GM21619 (cell line): Measurements from ENCODE around the gene BBLN.

ENCODE experiments used
- ATAC-seq: cut with Tn5 transposase; IDR thresholded peaks from one replicate; pipeline ENCODE4 v1.9.1; 2021; ENCODE audit not compliant: unreplicated experiment

BBLN gene

GRCh38 chr9:128144239-128145181 lies 15.6 kb upstream of the BBLN start:
- no peak for ATAC-seq

- no peak for ATAC-seq
Measured at GRCh38 chr9:128145536-128145935, 14.5 kb upstream of the BBLN start.

DNA sequence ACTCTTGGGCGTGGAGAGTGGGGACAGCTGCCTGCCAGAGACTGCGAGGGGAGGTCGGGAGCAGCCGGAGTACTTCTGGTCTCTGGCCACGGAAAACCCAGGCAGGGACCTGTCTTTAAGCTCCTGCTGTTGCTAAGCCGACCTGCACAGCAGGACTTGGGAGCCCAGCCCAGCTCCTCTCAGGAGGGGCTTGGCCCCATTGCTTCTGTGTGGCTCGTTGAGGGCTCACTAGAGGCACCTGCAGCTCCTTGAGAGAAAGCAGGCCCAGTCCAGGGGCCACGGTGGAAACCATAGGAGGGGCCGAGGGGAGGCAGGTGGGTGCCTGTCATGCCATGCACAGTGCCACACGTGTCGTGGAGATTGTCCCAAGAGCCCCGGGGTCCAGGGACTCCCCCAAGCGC lies 14.1 kb upstream of the BBLN start:
- no peak for ATAC-seq

DNA sequence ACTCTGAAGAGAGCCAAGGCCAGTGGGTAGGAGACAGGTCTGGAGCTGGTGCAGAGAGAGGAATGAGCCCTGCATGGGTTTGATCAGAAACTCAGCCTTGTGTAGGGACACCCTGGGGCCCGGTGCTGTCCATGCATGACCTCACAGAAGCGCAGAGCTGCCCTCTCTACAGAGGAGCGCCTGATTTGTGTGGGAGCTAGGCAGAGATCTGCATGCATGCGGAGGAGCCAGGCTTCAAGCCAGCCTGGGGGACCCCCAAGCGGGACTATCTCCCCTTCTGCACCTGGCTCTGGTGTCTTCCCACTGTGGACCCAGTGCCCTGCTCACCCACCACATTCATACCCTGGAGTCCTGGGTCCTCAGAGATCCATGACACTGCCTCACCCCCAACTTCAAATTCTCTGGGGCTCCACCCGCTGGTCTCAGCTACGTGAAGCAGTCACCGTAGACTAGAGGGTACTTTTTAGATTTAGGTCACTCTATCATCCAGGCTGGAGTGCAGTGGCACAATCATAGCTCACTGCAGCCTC lies 13.4 kb upstream of the BBLN start:
- no peak for ATAC-seq

GRCh38 chr9:128148509-128149000 lies 11.5 kb upstream of the BBLN start:
- no peak for ATAC-seq

DNA sequence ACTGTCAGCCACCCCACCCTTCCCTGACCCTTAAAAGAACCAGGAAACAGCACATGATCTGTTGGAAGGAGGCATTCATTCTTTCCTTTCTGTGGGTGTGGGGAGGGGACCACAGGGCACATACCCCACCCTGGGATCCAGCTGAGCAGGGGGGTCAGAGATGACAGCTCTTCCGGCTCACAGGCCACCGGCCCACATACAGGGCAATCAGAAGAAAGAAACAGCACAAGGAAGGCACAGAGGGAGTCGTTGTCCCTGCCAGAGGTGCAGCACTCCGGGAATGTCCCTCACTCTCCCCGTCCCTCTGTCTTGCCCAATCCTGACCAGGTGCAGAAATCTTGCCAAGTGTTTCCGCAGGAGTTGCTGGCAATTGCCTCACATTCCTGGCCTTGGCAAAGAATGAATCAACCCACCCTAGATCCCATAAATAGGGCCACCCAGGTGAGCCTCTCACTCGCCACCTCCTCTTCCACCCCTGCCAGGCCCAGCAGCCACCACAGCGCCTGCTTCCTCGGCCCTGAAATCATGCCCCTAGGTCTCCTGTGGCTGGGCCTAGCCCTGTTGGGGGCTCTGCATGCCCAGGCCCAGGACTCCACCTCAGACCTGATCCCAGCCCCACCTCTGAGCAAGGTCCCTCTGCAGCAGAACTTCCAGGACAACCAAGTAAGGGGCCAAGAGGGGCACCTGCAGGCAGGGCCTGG lies 10.9 kb upstream of the BBLN start, which contains the start of gene LCN2:
TSS of gene LCN2 (plus strand) at position 453 of the 701 bp plus-strand sequence. CDS start at position 526, 73 bp downstream.
- ATAC-seq = no peak

GRCh38 chr9:128149951-128150593 lies 10.0 kb upstream of the BBLN start:
- no peak for ATAC-seq

DNA sequence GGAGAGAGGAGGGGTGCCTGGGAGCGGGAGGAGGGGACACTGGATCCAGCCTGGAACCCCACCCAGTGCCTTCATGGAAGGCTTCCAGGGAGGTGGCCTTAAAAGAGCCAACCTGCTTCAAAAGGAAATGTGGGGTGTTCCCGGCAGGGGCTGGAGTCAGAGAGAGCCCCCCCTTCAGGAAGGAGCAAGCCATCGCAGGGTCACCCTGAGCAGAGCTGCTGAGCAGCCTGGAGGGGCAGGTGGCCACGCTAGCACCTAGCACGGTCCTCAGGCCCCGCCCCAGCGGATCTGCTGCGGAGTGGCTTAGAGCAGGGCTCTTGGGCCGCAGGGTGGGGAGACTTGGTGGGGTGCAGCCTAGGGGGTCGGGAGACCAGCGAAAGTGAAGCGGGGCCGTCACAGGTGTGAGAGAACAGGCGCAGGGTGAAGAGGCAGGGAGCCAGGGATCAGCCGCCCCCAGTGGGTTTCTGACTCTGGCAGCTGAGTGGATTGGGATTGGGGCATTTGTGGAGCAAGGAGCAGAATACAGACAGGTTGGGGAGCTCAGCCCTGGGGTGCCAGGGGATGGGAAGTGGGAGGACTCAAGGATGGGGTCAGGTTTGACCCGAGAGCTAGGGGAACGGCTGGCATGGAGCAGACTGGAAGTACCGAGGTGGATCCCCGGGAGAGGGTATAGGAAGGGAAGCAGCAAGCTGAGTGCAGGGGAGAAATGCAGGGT lies 9.3 kb upstream of the BBLN start:
- ATAC-seq = no peak

GRCh38 chr9:128151309-128152132 lies 8.5 kb upstream of the BBLN start:
- no peak for ATAC-seq

DNA sequence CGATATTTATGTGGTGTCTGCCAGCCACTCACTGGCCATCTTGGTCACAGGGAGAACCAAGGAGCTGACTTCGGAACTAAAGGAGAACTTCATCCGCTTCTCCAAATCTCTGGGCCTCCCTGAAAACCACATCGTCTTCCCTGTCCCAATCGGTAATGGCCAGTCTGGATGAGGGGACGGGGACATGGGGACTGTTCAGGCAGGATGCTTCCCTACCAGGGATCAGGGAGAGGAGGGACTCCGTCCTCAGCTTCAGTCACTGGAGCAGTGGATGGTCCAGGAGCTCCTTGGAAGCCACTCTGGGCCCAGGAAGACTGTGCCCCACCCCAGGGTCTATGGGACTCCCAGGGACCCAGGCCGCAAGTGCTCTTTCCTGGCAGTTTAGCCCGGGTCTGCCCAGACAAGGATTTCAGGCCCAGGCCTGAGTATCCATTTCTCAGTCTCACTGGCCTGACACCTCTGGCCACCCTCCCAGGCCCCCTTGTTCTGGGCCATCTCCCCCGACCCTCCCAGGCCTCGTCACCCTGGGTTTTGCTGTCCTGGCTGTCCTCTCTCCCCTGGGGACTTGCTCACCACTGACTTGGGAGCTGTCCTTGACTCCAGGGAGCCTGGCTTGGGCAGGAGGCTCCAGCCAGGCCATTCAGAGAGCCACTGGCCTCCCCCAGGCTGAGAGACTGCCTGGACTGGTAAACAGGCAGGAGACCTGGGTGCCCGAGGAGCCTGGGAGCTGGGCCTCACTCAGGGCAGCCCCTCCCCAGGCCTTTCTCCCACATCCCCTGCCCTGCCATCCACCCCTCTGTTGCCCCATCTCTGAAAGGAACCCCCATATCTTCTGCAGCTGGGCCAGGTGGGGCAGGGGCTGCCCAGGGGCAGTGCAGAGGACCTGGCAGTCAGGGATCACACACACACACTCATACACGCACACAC lies 7.7 kb upstream of the BBLN start:
- ATAC-seq = no peak

DNA sequence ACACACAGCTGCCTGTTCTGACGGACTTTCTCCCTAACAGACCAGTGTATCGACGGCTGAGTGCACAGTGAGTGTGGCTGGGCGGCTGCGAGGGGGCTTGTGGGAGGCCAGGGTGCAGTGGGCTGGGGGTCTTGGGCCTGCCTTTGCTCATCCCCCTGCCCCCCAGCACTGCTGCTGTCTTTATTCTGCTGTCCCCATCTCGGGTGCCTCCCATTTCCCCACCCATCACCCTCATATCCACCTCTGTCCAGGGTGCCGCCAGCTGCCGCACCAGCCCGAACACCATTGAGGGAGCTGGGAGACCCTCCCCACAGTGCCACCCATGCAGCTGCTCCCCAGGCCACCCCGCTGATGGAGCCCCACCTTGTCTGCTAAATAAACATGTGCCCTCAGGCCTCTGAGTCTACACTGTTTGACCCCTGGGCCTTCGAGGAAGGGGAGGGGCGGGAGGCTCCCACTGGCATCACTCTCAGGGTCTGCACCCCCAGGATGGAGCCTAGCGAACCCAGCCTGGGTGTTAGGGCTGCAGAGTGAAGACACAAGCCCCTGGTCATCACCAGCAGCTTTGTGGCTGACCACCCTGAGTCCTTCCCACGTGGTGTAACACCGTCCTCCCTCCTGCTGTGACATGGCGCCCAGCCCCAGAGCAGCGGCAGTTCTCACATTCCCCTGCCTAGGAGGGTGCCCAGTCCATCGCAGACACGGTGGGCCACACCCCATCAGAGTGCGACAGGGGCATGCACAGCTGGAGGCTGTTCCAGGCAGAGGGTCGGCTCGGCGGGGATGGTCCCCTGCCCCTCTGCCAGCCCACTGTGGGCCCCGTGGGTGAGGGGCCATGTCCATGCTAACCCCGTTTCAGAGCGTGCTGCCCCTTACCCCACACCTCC lies 6.8 kb upstream of the BBLN start:
- ATAC-seq = no peak

DNA sequence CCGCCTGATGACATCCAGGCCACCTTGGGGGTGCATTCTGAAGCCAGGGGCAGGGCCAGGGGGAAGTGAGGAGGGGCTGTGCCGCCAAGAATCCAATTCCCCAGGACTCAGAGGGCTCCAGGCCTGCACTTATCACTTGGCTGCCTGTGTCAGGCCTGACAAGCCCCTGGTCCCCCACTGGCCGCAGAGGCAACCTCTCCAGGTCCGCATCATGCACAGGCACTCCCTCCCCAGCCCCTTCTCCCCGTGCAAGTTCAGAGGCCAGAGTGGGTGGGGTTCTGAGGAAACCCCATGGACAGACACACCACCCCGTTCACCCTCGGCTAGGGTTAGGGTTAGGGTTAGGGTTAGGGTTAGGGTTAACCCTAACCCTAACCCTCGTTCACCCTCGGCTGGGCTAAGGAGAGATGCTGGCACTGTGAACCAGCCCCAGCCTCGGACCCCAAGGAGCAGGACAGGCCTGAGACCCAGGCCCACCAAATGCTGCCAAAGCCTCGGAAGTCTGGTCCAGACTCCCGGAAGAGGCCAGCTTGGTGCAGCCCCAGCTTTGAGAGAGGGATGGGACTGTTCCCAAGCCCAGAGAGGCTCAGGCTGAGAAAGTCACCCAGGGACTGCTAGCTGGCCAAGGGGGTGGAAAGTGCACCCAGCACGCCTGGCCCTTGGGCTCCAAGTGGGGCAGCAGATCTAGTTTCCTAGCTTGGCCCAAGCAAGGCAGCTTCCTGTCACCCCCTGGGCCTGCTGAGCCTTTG lies 5.9 kb upstream of the BBLN start:
- ATAC-seq = no peak

DNA sequence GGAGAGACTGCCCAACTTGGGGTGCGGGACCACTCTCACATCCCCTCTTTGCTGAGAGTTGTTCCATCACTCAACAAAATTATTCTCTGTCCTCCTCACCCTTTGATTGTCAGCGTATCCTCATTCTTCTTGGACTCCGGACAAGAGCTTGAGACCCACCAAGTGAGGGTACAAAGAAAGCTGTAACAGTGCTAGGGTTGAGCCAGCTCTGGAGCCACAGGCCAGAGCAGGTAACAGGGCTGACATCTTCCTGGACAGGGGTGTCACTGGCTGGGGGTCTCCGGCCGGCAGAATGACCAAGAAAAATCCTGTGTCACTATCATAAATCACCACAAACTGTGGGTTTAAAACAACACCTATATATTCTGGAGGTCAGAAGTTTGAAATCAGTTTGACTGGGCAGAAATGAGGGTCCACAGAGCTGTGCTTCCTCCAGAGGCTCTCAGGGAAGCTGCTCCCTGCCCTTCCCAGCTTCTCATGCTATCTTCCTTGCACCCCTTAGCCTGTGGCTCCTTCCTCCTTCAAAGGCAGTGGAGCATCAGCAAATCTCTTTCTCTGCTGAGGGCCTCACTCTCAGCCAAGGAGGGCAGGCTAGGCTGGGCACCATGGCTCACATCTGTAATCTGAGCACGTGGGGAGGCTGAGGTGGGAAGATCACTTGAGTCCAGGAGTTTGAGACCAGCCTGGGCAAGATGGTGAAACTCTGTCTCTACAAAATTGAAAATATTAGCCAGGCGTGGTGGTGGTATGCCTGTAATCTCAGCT lies 4.1 kb upstream of the BBLN start:
- no peak for ATAC-seq

DNA sequence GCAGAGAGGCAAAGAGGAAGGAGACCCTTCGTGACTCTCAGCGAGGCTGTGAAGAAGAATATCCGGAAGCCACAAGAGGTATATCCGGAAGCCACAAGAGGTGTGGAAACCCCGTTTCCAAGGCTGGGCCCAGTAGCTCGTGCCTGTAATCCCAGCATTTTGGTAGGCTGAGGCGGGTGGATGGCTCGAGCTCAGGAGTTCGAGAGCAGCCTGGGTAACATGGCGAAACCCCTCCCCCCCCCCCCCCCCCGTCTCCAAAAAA lies 612 bp upstream of the BBLN start:
- ATAC-seq = no peak

DNA sequence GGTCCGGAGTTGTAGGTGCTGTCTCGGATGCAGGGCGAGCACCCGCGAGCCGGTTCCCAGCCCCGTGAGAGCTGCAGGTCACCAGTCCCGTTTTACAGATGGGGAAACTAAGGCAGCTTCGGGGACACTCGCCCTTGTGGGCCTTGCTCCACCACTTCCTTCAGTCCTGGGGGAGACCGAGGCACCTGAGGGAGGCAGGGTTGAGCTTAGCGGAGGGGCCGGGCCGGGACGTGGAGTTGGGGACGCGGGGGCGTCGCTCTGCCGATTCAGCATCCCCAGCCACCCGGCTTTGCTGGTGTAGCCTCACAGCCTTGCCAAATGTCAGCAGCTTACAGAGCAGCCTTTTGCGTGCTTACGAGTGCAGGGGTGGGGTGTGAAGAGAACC lies 530 bp downstream of the BBLN start:
- peak; percentile 5 for ATAC-seq

- ATAC-seq = no peak
Measured at GRCh38 chr9:128161215-128161902, 1.3 kb downstream of the BBLN start.
